Esophagus muscularis mucosa (tissue), 3 donors: ENCODE data around the gene PRLR.

Source experiments
- CTCF ChIP-seq, 3 experiments: fragments of 200-600 bp in 2 of 3; fragments of 450-650 bp in 1 of 3; sonication (generic) in 2 of 3; IDR thresholded peaks; one replicate each; pipeline ENCODE4 v1.5.1; 2017 to 2019; ENCODE audit warnings: antibody characterized with exemption in 3 of 3, mild to moderate bottlenecking in 2 of 3, moderate library complexity in 1 of 3
- POLR2AphosphoS5 ChIP-seq, 2 donors: sonication (generic); formaldehyde crosslinking; IDR thresholded peaks; one replicate each; pipeline ENCODE4 v1.6.1; 2017; ENCODE audit warnings: antibody characterized with exemption in 2 of 2

GRCh38 chr5:35183556-35183955 is 46.7 kb downstream of the PRLR start:
- TF ChIP-seq CTCF (IDR thresholded peaks at IDR 0.05) (no peak), POLR2AphosphoS5 (IDR thresholded peaks at IDR 0.05) (no peak)
